GM23338 (cell line): Measurements from ENCODE around the gene RHOV. TPM values are rescaled to one million over a fixed set of nuclear protein-coding genes. Genes with fewer than 3 reads are reported as not detected.

Source experiments
- ATAC-seq: fragments of 200-7000 bp; cut with Tn5 transposase; 3 replicates; pipeline ENCODE4 v1.9.1; 2020
- DNase-seq: peaks from one replicate; pipeline ENCODE4 v3.0.0-alpha.2; 2015; ENCODE audit warnings: low spot score
- H2AFZ ChIP-seq: fragments of 200-600 bp; sonication (generic); 2 replicates; pipeline ENCODE4 v1.8.0; 2016; ENCODE audit warnings: antibody characterized with exemption, mild to moderate bottlenecking, moderate library complexity
- H3F3A ChIP-seq: fragments of 200-600 bp; sonication (generic); replicated peaks from 2 replicates; pipeline ENCODE4 v1.8.0; 2017; ENCODE audit warnings: antibody characterized with exemption, mixed run types, low read depth
- H3K27ac ChIP-seq: fragments of 200-600 bp; sonication (generic); 2 replicates; pipeline ENCODE4 v1.6.1; 2016; ENCODE audit warnings: low read depth
- H3K27me3 ChIP-seq: fragments of 200-600 bp; sonication (generic); 2 replicates; pipeline ENCODE4 v1.8.0; 2016; ENCODE audit warnings: mild to moderate bottlenecking, mixed run types, moderate library complexity; ENCODE audit not compliant: insufficient read depth
- H3K36me3 ChIP-seq: fragments of 200-600 bp; sonication (generic); 2 replicates; pipeline ENCODE4 v1.8.0; 2016; ENCODE audit warnings: mild to moderate bottlenecking; ENCODE audit not compliant: insufficient read depth
- H3K4me1 ChIP-seq: fragments of 200-600 bp; sonication (generic); 2 replicates; pipeline ENCODE4 v1.8.0; 2016; ENCODE audit warnings: mild to moderate bottlenecking, moderate library complexity; ENCODE audit not compliant: insufficient read depth
- H3K4me2 ChIP-seq: fragments of 200-600 bp; sonication (generic); 2 replicates; pipeline ENCODE4 v1.7.1; 2017; ENCODE audit warnings: mixed run types
- H3K4me3 ChIP-seq: fragments of 200-600 bp; sonication (generic); 2 replicates; pipeline ENCODE4 v1.6.1; 2016; ENCODE audit warnings: mixed run types
- H3K79me2 ChIP-seq: fragments of 200-600 bp; sonication (generic); replicated peaks from 2 replicates; pipeline ENCODE4 v1.8.0; 2017; ENCODE audit warnings: mild to moderate bottlenecking; ENCODE audit not compliant: insufficient read depth
- H3K9me2 ChIP-seq: fragments of 200-600 bp; sonication (generic); 2 replicates; pipeline ENCODE4 v1.8.0; 2017; ENCODE audit not compliant: insufficient read depth
- H4K20me1 ChIP-seq: fragments of 200-600 bp; sonication (generic); replicated peaks from 2 replicates; pipeline ENCODE4 v1.8.0; 2017; ENCODE audit warnings: mild to moderate bottlenecking; ENCODE audit not compliant: insufficient read depth
- H3K27ac Mint-ChIP-seq: 2 replicates; pipeline ENCODE4 v1.8.0; 2020; ENCODE audit warnings: inconsistent platforms, mild to moderate bottlenecking, moderate library complexity, mixed read lengths
- H3K27me3 Mint-ChIP-seq: 3 replicates; pipeline ENCODE4 v1.8.0; 2022; ENCODE audit warnings: low read depth, mild to moderate bottlenecking, moderate library complexity, mixed read lengths, inconsistent platforms; ENCODE audit not compliant: insufficient read depth, poor library complexity
- H3K36me3 Mint-ChIP-seq: 3 replicates; pipeline ENCODE4 v1.8.0; 2021; ENCODE audit warnings: low read depth, mild to moderate bottlenecking, inconsistent platforms, moderate library complexity, mixed read lengths
- H3K4me1 Mint-ChIP-seq: 3 replicates; pipeline ENCODE4 v1.8.0; 2020; ENCODE audit warnings: mild to moderate bottlenecking, inconsistent platforms, mixed read lengths
- H3K4me3 Mint-ChIP-seq: 3 replicates; pipeline ENCODE4 v1.8.0; 2021; ENCODE audit warnings: moderate library complexity, mild to moderate bottlenecking, inconsistent platforms, mixed read lengths
- H3K9me3 Mint-ChIP-seq: 3 replicates; pipeline ENCODE4 v1.8.0; 2020; ENCODE audit warnings: moderate library complexity, mild to moderate bottlenecking, inconsistent platforms, mixed read lengths
- EZH2phosphoT487 ChIP-seq: fragments of 200-600 bp; sonication (generic); IDR thresholded peaks from one replicate; pipeline ENCODE4 v1.8.1; 2018; ENCODE audit warnings: antibody characterized with exemption; ENCODE audit not compliant: unreplicated experiment
- JUNB ChIP-seq: IDR thresholded peaks from one replicate; pipeline ENCODE4 v1.6.1; 2016; ENCODE audit warnings: antibody characterized with exemption; ENCODE audit not compliant: unreplicated experiment
- POLR2AphosphoS5 ChIP-seq: IDR thresholded peaks from 2 replicates; pipeline ENCODE4 v1.6.1; 2016; ENCODE audit warnings: antibody characterized with exemption, low read depth
- polyA plus RNA-seq: library from polyadenylated mRNA; unstranded; fragments of >200 nt; fragmentation: Nextera tagmentation; extraction: Ambion mirVana; gene quantifications from 2 replicates; pipeline ENCODE4 v1.2.1, GENCODE V29; 2016
- total RNA-seq: library from RNA; depleted of rRNA; stranded (reverse); fragments of >200 nt; shearing (Covaris generic); gene quantifications from 2 replicates; pipeline ENCODE4 v1.2.3, GENCODE V29; 2014
- TF ChIP-seq, protein P1 (sequence below), 2 experiments: fragments of 200-600 bp in 1 of 2; sonication (generic) in 1 of 2; conservative IDR thresholded peaks; 2 replicates each; pipeline versions ENCODE4 v1.5.1 to v1.6.1; 2016 to 2017; ENCODE audit warnings: antibody characterized with exemption in 2 of 2, low read depth in 2 of 2, mild to moderate bottlenecking in 2 of 2, moderate library complexity in 1 of 2
- TF ChIP-seq, protein P2 (sequence below): IDR thresholded peaks from one replicate; pipeline ENCODE4 v1.6.1; 2018; ENCODE audit warnings: antibody characterized with exemption; ENCODE audit not compliant: unreplicated experiment
- TF ChIP-seq, protein P3 (sequence below): fragments of 250-450 bp; sonication (Bioruptor Pico); IDR thresholded peaks from 2 replicates; pipeline ENCODE4 v1.5.0; 2020; ENCODE audit warnings: mild to moderate bottlenecking, moderate library complexity

The RHOV gene
- total and polyA plus RNA-seq, 2 experiments from 2014 or later: 4.4 to 4.7 TPM

DNA sequence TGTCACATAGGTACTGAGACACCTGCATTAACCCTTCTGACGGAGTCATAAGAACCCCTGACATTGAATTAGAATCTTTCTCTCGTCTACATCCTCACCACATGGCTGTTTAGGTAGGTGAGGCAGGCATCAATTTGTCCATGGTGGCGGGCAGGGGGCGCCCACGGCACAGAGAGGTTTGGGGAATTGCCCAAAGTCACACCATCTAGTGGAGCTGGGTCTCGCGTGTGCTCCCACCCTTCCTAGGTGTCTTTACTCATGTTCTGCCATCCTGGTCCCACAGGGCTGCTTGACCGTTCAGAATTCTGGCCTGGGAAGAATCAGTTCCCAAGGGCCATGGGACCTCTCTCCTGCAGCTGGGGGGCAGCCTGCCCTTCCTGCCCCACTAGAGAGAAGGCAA, 40.5 kb upstream of the RHOV start:
- H4K20me1 ChIP-seq: no peaks in the 10 kb centered on the region
- Mint-ChIP-seq H3K27ac (no peak overlapping the region), H3K36me3 (no peaks in the 10 kb centered on the region), H3K4me1 (peaks cover 42% of the 10 kb centered on the region), H3K9me3 (no peaks in the 10 kb centered on the region), H3K4me3 (no peak overlapping the region), H3K27me3 (peaks cover 21% of the 10 kb centered on the region)
- peak; percentile 23 for ATAC-seq
- H3K36me3 ChIP-seq: no peaks in the 10 kb centered on the region
- no peaks in the 10 kb centered on the region for H3K9me2 ChIP-seq
- H3F3A ChIP-seq: 0 out of 2 replicates have a peak, but pooled peaks cover 10% of the 10 kb centered on the region
- no peaks in the 10 kb centered on the region for H3K79me2 ChIP-seq
- H3K4me3 ChIP-seq: no peak overlapping the region
- H3K27me3 ChIP-seq: no peaks in the 10 kb centered on the region
- H2AFZ ChIP-seq: peak overlapping the region; percentile 56
- H3K4me2 ChIP-seq: peak overlapping the region; percentile 60
- H3K27ac ChIP-seq: no peak overlapping the region
- peaks cover 19% of the 10 kb centered on the region for H3K4me1 ChIP-seq
- TF ChIP-seq, protein P1, sequence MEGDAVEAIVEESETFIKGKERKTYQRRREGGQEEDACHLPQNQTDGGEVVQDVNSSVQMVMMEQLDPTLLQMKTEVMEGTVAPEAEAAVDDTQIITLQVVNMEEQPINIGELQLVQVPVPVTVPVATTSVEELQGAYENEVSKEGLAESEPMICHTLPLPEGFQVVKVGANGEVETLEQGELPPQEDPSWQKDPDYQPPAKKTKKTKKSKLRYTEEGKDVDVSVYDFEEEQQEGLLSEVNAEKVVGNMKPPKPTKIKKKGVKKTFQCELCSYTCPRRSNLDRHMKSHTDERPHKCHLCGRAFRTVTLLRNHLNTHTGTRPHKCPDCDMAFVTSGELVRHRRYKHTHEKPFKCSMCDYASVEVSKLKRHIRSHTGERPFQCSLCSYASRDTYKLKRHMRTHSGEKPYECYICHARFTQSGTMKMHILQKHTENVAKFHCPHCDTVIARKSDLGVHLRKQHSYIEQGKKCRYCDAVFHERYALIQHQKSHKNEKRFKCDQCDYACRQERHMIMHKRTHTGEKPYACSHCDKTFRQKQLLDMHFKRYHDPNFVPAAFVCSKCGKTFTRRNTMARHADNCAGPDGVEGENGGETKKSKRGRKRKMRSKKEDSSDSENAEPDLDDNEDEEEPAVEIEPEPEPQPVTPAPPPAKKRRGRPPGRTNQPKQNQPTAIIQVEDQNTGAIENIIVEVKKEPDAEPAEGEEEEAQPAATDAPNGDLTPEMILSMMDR (conservative IDR thresholded peaks at IDR 0.05; ENCODE audit: low read depth in 2 of 2): peak; percentile 63 to 82
- TF ChIP-seq, protein P2, sequence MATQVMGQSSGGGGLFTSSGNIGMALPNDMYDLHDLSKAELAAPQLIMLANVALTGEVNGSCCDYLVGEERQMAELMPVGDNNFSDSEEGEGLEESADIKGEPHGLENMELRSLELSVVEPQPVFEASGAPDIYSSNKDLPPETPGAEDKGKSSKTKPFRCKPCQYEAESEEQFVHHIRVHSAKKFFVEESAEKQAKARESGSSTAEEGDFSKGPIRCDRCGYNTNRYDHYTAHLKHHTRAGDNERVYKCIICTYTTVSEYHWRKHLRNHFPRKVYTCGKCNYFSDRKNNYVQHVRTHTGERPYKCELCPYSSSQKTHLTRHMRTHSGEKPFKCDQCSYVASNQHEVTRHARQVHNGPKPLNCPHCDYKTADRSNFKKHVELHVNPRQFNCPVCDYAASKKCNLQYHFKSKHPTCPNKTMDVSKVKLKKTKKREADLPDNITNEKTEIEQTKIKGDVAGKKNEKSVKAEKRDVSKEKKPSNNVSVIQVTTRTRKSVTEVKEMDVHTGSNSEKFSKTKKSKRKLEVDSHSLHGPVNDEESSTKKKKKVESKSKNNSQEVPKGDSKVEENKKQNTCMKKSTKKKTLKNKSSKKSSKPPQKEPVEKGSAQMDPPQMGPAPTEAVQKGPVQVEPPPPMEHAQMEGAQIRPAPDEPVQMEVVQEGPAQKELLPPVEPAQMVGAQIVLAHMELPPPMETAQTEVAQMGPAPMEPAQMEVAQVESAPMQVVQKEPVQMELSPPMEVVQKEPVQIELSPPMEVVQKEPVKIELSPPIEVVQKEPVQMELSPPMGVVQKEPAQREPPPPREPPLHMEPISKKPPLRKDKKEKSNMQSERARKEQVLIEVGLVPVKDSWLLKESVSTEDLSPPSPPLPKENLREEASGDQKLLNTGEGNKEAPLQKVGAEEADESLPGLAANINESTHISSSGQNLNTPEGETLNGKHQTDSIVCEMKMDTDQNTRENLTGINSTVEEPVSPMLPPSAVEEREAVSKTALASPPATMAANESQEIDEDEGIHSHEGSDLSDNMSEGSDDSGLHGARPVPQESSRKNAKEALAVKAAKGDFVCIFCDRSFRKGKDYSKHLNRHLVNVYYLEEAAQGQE: no peak
- peak; percentile 63 for DNase-seq

DNA sequence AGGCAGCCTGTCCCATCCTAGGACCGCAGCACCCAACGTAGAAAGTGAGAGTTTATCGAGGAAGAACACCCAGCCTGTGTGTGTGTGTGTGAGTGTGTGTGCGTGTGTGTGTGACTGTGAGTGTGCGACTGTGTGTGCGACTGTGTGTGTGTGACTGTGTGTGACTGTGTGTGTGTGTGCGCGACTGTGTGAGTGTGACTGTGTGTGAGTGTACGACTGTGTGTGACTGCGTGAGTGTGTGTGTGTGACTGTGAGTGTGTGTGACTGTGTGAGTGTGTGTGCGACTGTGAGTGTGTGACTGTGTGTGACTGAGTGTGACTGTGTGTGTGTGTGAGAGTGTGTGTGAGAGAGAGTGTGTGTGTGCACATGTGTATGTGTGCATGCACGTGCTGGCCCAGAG, 40.0 kb upstream of the RHOV start:
- Histone ChIP-seq H3K4me1 (peaks cover 19% of the 10 kb centered on the region), H3F3A (0 out of 2 replicates have a peak, but pooled peaks cover 10% of the 10 kb centered on the region), H2AFZ (no peak overlapping the region), H3K27me3 (no peaks in the 10 kb centered on the region), H3K79me2 (no peaks in the 10 kb centered on the region), H3K9me2 (no peaks in the 10 kb centered on the region), H3K4me2 (no peak overlapping the region), H4K20me1 (no peaks in the 10 kb centered on the region), H3K27ac (no peak overlapping the region), H3K36me3 (no peaks in the 10 kb centered on the region), H3K4me3 (no peak overlapping the region)
- Mint-ChIP-seq H3K36me3 (no peaks in the 10 kb centered on the region), H3K4me1 (peaks cover 42% of the 10 kb centered on the region), H3K27ac (no peak overlapping the region), H3K9me3 (no peaks in the 10 kb centered on the region), H3K4me3 (no peak overlapping the region), H3K27me3 (peaks cover 21% of the 10 kb centered on the region)
- TF ChIP-seq JUNB (no peak), EZH2phosphoT487 (no peak), POLR2AphosphoS5 (no peak)
- TF ChIP-seq, protein P3, sequence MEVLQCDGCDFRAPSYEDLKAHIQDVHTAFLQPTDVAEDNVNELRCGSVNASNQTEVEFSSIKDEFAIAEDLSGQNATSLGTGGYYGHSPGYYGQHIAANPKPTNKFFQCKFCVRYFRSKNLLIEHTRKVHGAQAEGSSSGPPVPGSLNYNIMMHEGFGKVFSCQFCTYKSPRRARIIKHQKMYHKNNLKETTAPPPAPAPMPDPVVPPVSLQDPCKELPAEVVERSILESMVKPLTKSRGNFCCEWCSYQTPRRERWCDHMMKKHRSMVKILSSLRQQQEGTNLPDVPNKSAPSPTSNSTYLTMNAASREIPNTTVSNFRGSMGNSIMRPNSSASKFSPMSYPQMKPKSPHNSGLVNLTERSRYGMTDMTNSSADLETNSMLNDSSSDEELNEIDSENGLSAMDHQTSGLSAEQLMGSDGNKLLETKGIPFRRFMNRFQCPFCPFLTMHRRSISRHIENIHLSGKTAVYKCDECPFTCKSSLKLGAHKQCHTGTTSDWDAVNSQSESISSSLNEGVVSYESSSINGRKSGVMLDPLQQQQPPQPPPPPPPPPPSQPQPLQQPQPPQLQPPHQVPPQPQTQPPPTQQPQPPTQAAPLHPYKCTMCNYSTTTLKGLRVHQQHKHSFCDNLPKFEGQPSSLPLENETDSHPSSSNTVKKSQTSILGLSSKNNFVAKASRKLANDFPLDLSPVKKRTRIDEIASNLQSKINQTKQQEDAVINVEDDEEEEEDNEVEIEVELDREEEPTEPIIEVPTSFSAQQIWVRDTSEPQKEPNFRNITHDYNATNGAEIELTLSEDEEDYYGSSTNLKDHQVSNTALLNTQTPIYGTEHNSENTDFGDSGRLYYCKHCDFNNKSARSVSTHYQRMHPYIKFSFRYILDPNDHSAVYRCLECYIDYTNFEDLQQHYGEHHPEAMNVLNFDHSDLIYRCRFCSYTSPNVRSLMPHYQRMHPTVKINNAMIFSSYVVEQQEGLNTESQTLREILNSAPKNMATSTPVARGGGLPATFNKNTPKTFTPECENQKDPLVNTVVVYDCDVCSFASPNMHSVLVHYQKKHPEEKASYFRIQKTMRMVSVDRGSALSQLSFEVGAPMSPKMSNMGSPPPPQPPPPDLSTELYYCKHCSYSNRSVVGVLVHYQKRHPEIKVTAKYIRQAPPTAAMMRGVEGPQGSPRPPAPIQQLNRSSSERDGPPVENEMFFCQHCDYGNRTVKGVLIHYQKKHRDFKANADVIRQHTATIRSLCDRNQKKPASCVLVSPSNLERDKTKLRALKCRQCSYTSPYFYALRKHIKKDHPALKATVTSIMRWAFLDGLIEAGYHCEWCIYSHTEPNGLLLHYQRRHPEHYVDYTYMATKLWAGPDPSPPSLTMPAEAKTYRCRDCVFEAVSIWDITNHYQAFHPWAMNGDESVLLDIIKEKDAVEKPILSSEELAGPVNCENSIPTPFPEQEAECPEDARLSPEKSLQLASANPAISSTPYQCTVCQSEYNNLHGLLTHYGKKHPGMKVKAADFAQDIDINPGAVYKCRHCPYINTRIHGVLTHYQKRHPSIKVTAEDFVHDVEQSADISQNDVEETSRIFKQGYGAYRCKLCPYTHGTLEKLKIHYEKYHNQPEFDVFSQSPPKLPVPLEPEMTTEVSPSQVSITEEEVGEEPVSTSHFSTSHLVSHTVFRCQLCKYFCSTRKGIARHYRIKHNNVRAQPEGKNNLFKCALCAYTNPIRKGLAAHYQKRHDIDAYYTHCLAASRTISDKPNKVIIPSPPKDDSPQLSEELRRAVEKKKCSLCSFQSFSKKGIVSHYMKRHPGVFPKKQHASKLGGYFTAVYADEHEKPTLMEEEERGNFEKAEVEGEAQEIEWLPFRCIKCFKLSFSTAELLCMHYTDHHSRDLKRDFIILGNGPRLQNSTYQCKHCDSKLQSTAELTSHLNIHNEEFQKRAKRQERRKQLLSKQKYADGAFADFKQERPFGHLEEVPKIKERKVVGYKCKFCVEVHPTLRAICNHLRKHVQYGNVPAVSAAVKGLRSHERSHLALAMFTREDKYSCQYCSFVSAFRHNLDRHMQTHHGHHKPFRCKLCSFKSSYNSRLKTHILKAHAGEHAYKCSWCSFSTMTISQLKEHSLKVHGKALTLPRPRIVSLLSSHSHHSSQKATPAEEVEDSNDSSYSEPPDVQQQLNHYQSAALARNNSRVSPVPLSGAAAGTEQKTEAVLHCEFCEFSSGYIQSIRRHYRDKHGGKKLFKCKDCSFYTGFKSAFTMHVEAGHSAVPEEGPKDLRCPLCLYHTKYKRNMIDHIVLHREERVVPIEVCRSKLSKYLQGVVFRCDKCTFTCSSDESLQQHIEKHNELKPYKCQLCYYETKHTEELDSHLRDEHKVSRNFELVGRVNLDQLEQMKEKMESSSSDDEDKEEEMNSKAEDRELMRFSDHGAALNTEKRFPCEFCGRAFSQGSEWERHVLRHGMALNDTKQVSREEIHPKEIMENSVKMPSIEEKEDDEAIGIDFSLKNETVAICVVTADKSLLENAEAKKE (CRISPR knock-in tag): no peak
- ATAC-seq (no peak), DNase-seq (no peak)
